HepG2 (cell line): Measurements from ENCODE around the gene ZNF865. TPM values are rescaled to one million over a fixed set of nuclear protein-coding genes. Genes with fewer than 3 reads are reported as not detected.

Source experiments
- CCAR2 ChIP-seq: fragments of 200-400 bp; formaldehyde crosslinking; optimal IDR thresholded peaks from 2 replicates; pipeline ENCODE3; 2018; ENCODE audit warnings: low read depth, mild to moderate bottlenecking, low read length, moderate library complexity
- ELF1 ChIP-seq: sonication (generic); formaldehyde crosslinking; IDR thresholded peaks from 2 replicates; pipeline ENCODE4 v1.4.0; 2020; ENCODE audit warnings: missing genetic modification reagents
- GMEB1 ChIP-seq: sonication (generic); formaldehyde crosslinking; IDR thresholded peaks from 2 replicates; pipeline ENCODE4 v1.5.1; 2020; ENCODE audit warnings: missing genetic modification reagents, mild to moderate bottlenecking, borderline replicate concordance
- GPBP1L1 ChIP-seq: sonication (generic); formaldehyde crosslinking; IDR thresholded peaks from 2 replicates; pipeline ENCODE4 v1.5.0; 2020; ENCODE audit warnings: mild to moderate bottlenecking, missing genetic modification reagents
- IRX3 ChIP-seq: sonication (generic); formaldehyde crosslinking; IDR thresholded peaks from 2 replicates; pipeline ENCODE4 v1.8.1; 2023; ENCODE audit warnings: mild to moderate bottlenecking, low read depth, missing genetic modification reagents, borderline replicate concordance
- MAFG ChIP-seq: sonication (generic); formaldehyde crosslinking; IDR thresholded peaks from 2 replicates; pipeline ENCODE4 v1.5.1; 2020; ENCODE audit warnings: mild to moderate bottlenecking, missing genetic modification reagents
- MEIS1 ChIP-seq: sonication (generic); formaldehyde crosslinking; IDR thresholded peaks from 2 replicates; pipeline ENCODE4 v1.9.0; 2021; ENCODE audit warnings: mild to moderate bottlenecking, missing genetic modification reagents, moderate library complexity, borderline replicate concordance
- MEIS2 ChIP-seq: sonication (generic); formaldehyde crosslinking; IDR thresholded peaks from 2 replicates; pipeline ENCODE4 v1.9.0; 2021; ENCODE audit warnings: mild to moderate bottlenecking, missing genetic modification reagents
- NR3C1 ChIP-seq: sonication (generic); formaldehyde crosslinking; IDR thresholded peaks from 2 replicates; pipeline ENCODE4 v1.4.0; 2020; ENCODE audit warnings: missing genetic modification reagents
- PHF5A ChIP-seq: IDR thresholded peaks from one replicate; pipeline ENCODE4 v1.6.1; 2018; ENCODE audit warnings: low read depth, missing genetic modification reagents; ENCODE audit not compliant: unreplicated experiment
- RFX3 ChIP-seq: IDR thresholded peaks from 2 replicates; pipeline ENCODE4 v1.6.1; 2016; ENCODE audit warnings: missing biosample characterization, missing genetic modification reagents
- RFXANK ChIP-seq: IDR thresholded peaks from 2 replicates; pipeline ENCODE4 v1.6.1; 2016
- SPEN ChIP-seq: sonication (generic); formaldehyde crosslinking; IDR thresholded peaks from 2 replicates; pipeline ENCODE4 v1.5.1; 2020; ENCODE audit warnings: low read depth, mild to moderate bottlenecking, missing genetic modification reagents
- SRSF9 ChIP-seq: fragments of 200-400 bp; formaldehyde crosslinking; IDR thresholded peaks from 2 replicates; pipeline ENCODE4 v1.6.1; 2018; ENCODE audit warnings: borderline replicate concordance, mild to moderate bottlenecking, low read depth, low read length; ENCODE audit not compliant: insufficient read depth, poor library complexity, severe bottlenecking
- TOPORS ChIP-seq: sonication (generic); formaldehyde crosslinking; IDR thresholded peaks from 2 replicates; pipeline ENCODE4 v1.8.0; 2023; ENCODE audit warnings: mild to moderate bottlenecking, missing genetic modification reagents
- ZFY ChIP-seq: sonication (generic); formaldehyde crosslinking; IDR thresholded peaks from 2 replicates; pipeline ENCODE4 v1.4.0; 2020; ENCODE audit warnings: missing genetic modification reagents
- ZNF121 ChIP-seq: sonication (generic); formaldehyde crosslinking; IDR thresholded peaks from 2 replicates; pipeline ENCODE4 v1.5.0; 2020; ENCODE audit warnings: mild to moderate bottlenecking, missing genetic modification reagents
- ZNF17 ChIP-seq: sonication (generic); formaldehyde crosslinking; IDR thresholded peaks from 2 replicates; pipeline ENCODE4 v1.5.0; 2020; ENCODE audit warnings: mild to moderate bottlenecking, missing genetic modification reagents
- ZNF232 ChIP-seq: sonication (generic); formaldehyde crosslinking; IDR thresholded peaks from 2 replicates; pipeline ENCODE4 v1.4.0; 2020; ENCODE audit warnings: missing genetic modification reagents, borderline replicate concordance
- ZNF570 ChIP-seq: sonication (generic); formaldehyde crosslinking; IDR thresholded peaks from 2 replicates; pipeline ENCODE4 v1.4.0; 2020; ENCODE audit warnings: mild to moderate bottlenecking, missing genetic modification reagents, borderline replicate concordance
- ZNF616 ChIP-seq: sonication (generic); formaldehyde crosslinking; IDR thresholded peaks from 2 replicates; pipeline ENCODE4 v1.5.0; 2020; ENCODE audit warnings: low read depth, mild to moderate bottlenecking, missing genetic modification reagents
- ZNF619 ChIP-seq: sonication (generic); formaldehyde crosslinking; IDR thresholded peaks from 2 replicates; pipeline ENCODE4 v1.4.0; 2020; ENCODE audit warnings: mild to moderate bottlenecking, missing genetic modification reagents
- ZNF766 ChIP-seq: sonication (generic); formaldehyde crosslinking; IDR thresholded peaks from 2 replicates; pipeline ENCODE4 v1.5.0; 2020; ENCODE audit warnings: missing genetic modification reagents, borderline replicate concordance
- ZSCAN5A ChIP-seq: sonication (generic); formaldehyde crosslinking; IDR thresholded peaks from 2 replicates; pipeline ENCODE4 v1.8.0; 2022; ENCODE audit warnings: mild to moderate bottlenecking, missing genetic modification reagents, borderline replicate concordance
- polyA plus RNA-seq, 8 experiments: library from polyadenylated mRNA; depleted of rRNA in 3 of 8; stranded (reverse) in 7 of 8; unstranded in 1 of 8; fragments of >200 nt; fragmentation: Illumina TruSeq in 4 of 8; extraction: Trizol in 4 of 8; gene quantifications; 2 replicates each; pipeline versions ENCODE4 v1.2.1 to v1.2.3, GENCODE V29; 2011 to 2016; ENCODE audit warnings: low read depth in 4 of 8, missing spikeins in 1 of 8, mixed read lengths in 1 of 8; ENCODE audit not compliant: insufficient read depth in 1 of 8
- total RNA-seq, 5 experiments: library from RNA; depleted of rRNA; stranded (reverse); fragments of >200 nt; fragmentation: Illumina TruSeq; extraction: Trizol; gene quantifications; 2 replicates each; pipeline ENCODE4 v1.2.3, GENCODE V29; 2016; ENCODE audit warnings: low read depth in 1 of 5
- TF ChIP-seq, protein P1 (sequence below): IDR thresholded peaks from 2 replicates; pipeline ENCODE4 v1.6.1; 2016; ENCODE audit warnings: missing compliant biosample characterization, missing genetic modification reagents, borderline replicate concordance

Gene ZNF865
- total and polyA plus RNA-seq, 2 of the 13 experiments (the other 11 are each of a cell fraction or from before 2014, with no cell fraction given): 0.93 to 1.0 TPM

- no peak for TF ChIP-seq ZNF616 (CRISPR knock-in tag)
- peak; percentile 44; the same call in 1 of the 2 replicates for TF ChIP-seq ZNF232 (CRISPR knock-in tag)
- TF ChIP-seq RFX3 (CRISPR knock-in tag): no peak
- no peak for TF ChIP-seq ZNF766 (CRISPR knock-in tag)
- TF ChIP-seq SRSF9: no peak
- no peak for TF ChIP-seq ZSCAN5A (CRISPR knock-in tag)
- 0 out of 2 replicates have a peak, but pooled peaks have one; percentile 2 for TF ChIP-seq MEIS2 (CRISPR knock-in tag)
- TF ChIP-seq CCAR2: peak; percentile 58
- no peak for TF ChIP-seq MAFG (CRISPR knock-in tag)
- 0 out of 2 replicates have a peak, but pooled peaks have one; percentile 6 for TF ChIP-seq MEIS1 (CRISPR knock-in tag)
- TF ChIP-seq ZNF121 (CRISPR knock-in tag): no peak
- TF ChIP-seq ZFY (CRISPR knock-in tag): no peak; the same call in 1 of the 2 replicates
- TF ChIP-seq ZNF570 (CRISPR knock-in tag): no peak
- TF ChIP-seq, protein P1, sequence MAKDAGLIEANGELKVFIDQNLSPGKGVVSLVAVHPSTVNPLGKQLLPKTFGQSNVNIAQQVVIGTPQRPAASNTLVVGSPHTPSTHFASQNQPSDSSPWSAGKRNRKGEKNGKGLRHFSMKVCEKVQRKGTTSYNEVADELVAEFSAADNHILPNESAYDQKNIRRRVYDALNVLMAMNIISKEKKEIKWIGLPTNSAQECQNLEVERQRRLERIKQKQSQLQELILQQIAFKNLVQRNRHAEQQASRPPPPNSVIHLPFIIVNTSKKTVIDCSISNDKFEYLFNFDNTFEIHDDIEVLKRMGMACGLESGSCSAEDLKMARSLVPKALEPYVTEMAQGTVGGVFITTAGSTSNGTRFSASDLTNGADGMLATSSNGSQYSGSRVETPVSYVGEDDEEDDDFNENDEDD: peak; percentile 93
- 0 out of 2 replicates have a peak, but pooled peaks have one; percentile 55 for TF ChIP-seq GMEB1 (CRISPR knock-in tag)
- no peak for TF ChIP-seq PHF5A (CRISPR knock-in tag)
- no peak for TF ChIP-seq GPBP1L1 (CRISPR knock-in tag)
- TF ChIP-seq ZNF619 (CRISPR knock-in tag): no peak
- TF ChIP-seq TOPORS: no peak
- peak; percentile 6; the same call in 1 of the 2 replicates for TF ChIP-seq ELF1 (CRISPR knock-in tag)
- no peak for TF ChIP-seq ZNF17 (CRISPR knock-in tag)
- TF ChIP-seq NR3C1: no peak
- no peak for TF ChIP-seq IRX3 (CRISPR knock-in tag)
- no peak for TF ChIP-seq RFXANK (CRISPR knock-in tag)
- 0 out of 2 replicates have a peak, but pooled peaks have one; percentile 12 for TF ChIP-seq SPEN (CRISPR knock-in tag)
Measured at GRCh38 chr19:55599842-55600661, 5.4 kb upstream of the ZNF865 start, which contains the start of gene ZNF524 (continued).
